Thoracic aorta endothelial cell (primary cell): Measurements from ENCODE around the gene CHORDC1. TPM values are rescaled to one million over a fixed set of nuclear protein-coding genes. Genes with fewer than 3 reads are reported as not detected.

Source experiments
- total RNA-seq: library from RNA; depleted of rRNA; stranded (reverse); fragments of >200 nt; gene quantifications from 2 replicates; pipeline ENCODE4 v1.2.3, GENCODE V29; 2012

Gene CHORDC1
- total RNA-seq: 78.5 and 94.8 TPM in 2 replicates

DNA sequence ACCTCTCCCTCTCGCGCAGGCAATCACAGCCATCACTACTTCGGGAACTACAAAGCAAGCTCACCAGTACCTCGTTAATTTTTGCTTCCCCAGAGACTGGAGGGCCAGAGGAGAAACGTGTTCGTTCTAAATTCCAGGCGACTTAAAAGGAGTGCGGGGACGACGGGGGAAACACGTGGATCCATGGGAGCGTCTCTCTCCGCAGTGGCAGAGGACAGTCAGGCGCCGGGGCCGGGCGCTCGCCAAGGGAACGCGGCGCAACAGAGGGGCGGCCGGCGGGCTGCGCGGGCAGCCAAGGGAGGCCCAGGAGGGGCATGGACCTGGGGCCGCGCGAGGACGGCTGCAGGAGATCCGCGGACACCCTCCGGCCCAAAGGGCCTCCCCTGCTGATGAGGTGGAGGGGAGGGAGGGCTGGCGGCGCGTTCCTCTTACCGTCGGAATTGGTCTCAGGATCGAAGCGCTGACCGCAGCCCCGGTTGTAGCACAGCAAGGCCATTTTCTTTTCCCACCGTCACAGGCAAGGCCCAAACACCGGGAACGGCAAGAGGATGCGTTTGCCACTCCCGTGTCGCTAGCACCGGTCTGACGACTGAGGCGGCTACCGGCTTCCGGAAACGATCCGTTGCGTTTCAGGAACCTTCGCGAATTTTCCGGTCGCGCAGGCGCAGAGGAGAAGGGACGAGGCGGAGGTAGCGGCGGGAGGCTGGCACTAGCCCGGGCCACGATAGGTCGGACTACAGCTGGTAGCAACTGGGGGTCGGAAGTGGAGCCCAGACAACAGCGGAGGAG, at the start of gene CHORDC1:
Gene CHORDC1, minus strand, starts transcription at position 591 of the 789 bp plus-strand sequence. Its CDS starts 95 bp downstream, at position 496.

Other genes with a start within 250 kb of the CHORDC1 start
- gene TRIM49C, start 191.9 kb downstream of the CHORDC1 start, total RNA-seq: not detected in 2 replicates
- gene UBTFL1, start 137.1 kb downstream of the CHORDC1 start, total RNA-seq: not detected in 2 replicates
- gene NAALAD2, start 88.4 kb downstream of the CHORDC1 start, total RNA-seq: 0.66 and 0.79 TPM in 2 replicates